Activated CD8-positive, alpha-beta T cell treated with anti-CD3 and anti-CD28 coated beads for 36 hours (primary cell): Measurements from ENCODE around the gene P2RX1. TPM values are rescaled to one million over a fixed set of nuclear protein-coding genes. Genes with fewer than 3 reads are reported as not detected.

Source experiments
- ATAC-seq: fragments of 200-7000 bp; cut with Tn5 transposase; one replicate; pipeline ENCODE4 v1.10.0; 2021; ENCODE audit warnings: mild to moderate bottlenecking, moderate library complexity
- CTCF ChIA-PET: fragments of 350-600 bp; sonication (Branson Sonifier 250); formaldehyde crosslinking; loops from one replicate; lab custom pipeline; 2021; ENCODE audit warnings: antibody characterized with exemption; lab: Charles Lee
- POLR2A ChIA-PET: fragments of 350-600 bp; sonication (Branson Sonifier 250); formaldehyde crosslinking; loops from one replicate; lab custom pipeline; 2021; ENCODE audit warnings: antibody characterized with exemption; lab: Charles Lee
- DNase-seq: peaks from one replicate; pipeline ENCODE4 v3.0.0-alpha.2; 2020
- H3K27ac Mint-ChIP-seq: one replicate; pipeline ENCODE4 v1.8.0; 2021; ENCODE audit warnings: mild to moderate bottlenecking, mixed read lengths
- H3K27me3 Mint-ChIP-seq: one replicate; pipeline ENCODE4 v1.8.0; 2021; ENCODE audit warnings: mixed read lengths
- H3K36me3 Mint-ChIP-seq: one replicate; pipeline ENCODE4 v1.8.0; 2021; ENCODE audit warnings: low read depth, mixed read lengths
- H3K4me1 Mint-ChIP-seq: one replicate; pipeline ENCODE4 v1.8.0; 2021; ENCODE audit warnings: low read depth, mixed read lengths
- H3K4me3 Mint-ChIP-seq: one replicate; pipeline ENCODE4 v1.8.0; 2021; ENCODE audit warnings: mild to moderate bottlenecking, moderate library complexity, mixed read lengths
- H3K9me3 Mint-ChIP-seq: one replicate; pipeline ENCODE4 v1.8.0; 2021; ENCODE audit warnings: mixed read lengths
- CTCF ChIP-seq: fragments of 200-600 bp; IDR thresholded peaks from one replicate; pipeline ENCODE4 v1.8.0; 2022; ENCODE audit warnings: antibody characterized with exemption, mild to moderate bottlenecking
- intact Hi-C: fragments of 100-400 bp; cut with micrococcal nuclease; formaldehyde crosslinking; loops from one replicate; pipeline ENCODE4 v1.10.0; 2022
- total RNA-seq, 2 experiments: library from RNA; stranded (reverse); gene quantifications; one replicate each; pipeline ENCODE4 v1.2.3, GENCODE V29; 2021

P2RX1 gene
- total RNA-seq, 2 experiments from 2014 or later: 0.43 to 1.7 TPM

- ATAC-seq (no peak), DNase-seq (peak; percentile 37)
- ChIA-PET CTCF (interaction anchor here (0.6 to 4.8 kb wide), 48 partner anchors 8 to 519 kb away, joined by 3 to 98 read pairs (median 4); partner anchors contain the start of genes ATP2A3, CAMKK1, HASPIN and NCBP3), POLR2A (interaction anchor here (0.6 to 1.5 kb wide), 8 partner anchors 9 to 90 kb away, joined by 3 to 5 read pairs (median 3); no protein-coding TSS in a partner anchor)
- Mint-ChIP-seq H3K27ac (peak overlapping the region; percentile 55), H3K4me3 (peak overlapping the region; percentile 20), H3K4me1 (peaks cover 63% of the 10 kb centered on the region), H3K9me3 (no peaks in the 10 kb centered on the region), H3K27me3 (no peaks in the 10 kb centered on the region), H3K36me3 (no peaks in the 10 kb centered on the region)
- TF ChIP-seq CTCF: no peak
- intact Hi-C loops: loop anchor here (2.0 to 5.0 kb wide), 2 partner anchors 49 to 93 kb away; no protein-coding TSS in a partner anchor
These were observed 2.0 kb downstream of the P2RX1 start for GRCh38 chr17:3914312-3914670.

GRCh38 chr17:3913531-3914311 is 2.5 kb downstream of the P2RX1 start:
- H3K4me3 Mint-ChIP-seq: peak overlapping the region; percentile 20
- no peaks in the 10 kb centered on the region for H3K9me3 Mint-ChIP-seq
- ChIA-PET CTCF (interaction anchor here (0.6 to 4.8 kb wide), 53 partner anchors 9 to 520 kb away, joined by 3 to 98 read pairs (median 4); partner anchors contain the start of genes ATP2A3, CAMKK1, HASPIN and NCBP3), POLR2A (interaction anchor here (0.9 to 1.5 kb wide), 8 partner anchors 9 to 90 kb away, joined by 3 to 5 read pairs (median 3); no protein-coding TSS in a partner anchor)
- intact Hi-C loops: loop anchor here (2.0 to 5.0 kb wide), 2 partner anchors 49 to 94 kb away; no protein-coding TSS in a partner anchor
- ATAC-seq (peak; percentile 66), DNase-seq (peak; percentile 90)
- no peaks in the 10 kb centered on the region for H3K36me3 Mint-ChIP-seq
- peak; percentile 94 for TF ChIP-seq CTCF
- no peaks in the 10 kb centered on the region for H3K27me3 Mint-ChIP-seq
- H3K4me1 Mint-ChIP-seq: peaks cover 63% of the 10 kb centered on the region
- peak overlapping the region; percentile 55 for H3K27ac Mint-ChIP-seq

- TF ChIP-seq CTCF: no peak
- intact Hi-C loops: loop anchor here (5.0 kb wide), 1 partner anchor 94 kb away; no protein-coding TSS in a partner anchor
- ATAC-seq (no peak), DNase-seq (peak; percentile 20)
- H3K9me3 Mint-ChIP-seq: no peaks in the 10 kb centered on the region
- POLR2A ChIA-PET: interaction anchor here (0.9 to 1.5 kb wide), 4 partner anchors 12 to 53 kb away, joined by 3 to 5 read pairs (median 3); no protein-coding TSS in a partner anchor
- H3K36me3 Mint-ChIP-seq: no peaks in the 10 kb centered on the region
- H3K4me1 Mint-ChIP-seq: peaks cover 61% of the 10 kb centered on the region
- no peaks in the 10 kb centered on the region for H3K27me3 Mint-ChIP-seq
- peak overlapping the region; percentile 53 for H3K27ac Mint-ChIP-seq
- CTCF ChIA-PET: interaction anchor here (0.8 to 4.8 kb wide), 21 partner anchors 9 to 161 kb away, joined by 3 to 98 read pairs (median 8); partner anchors contain the start of genes ATP2A3 and NCBP3
- H3K4me3 Mint-ChIP-seq: no peak overlapping the region
These were observed 3.4 kb downstream of the P2RX1 start for GRCh38 chr17:3912827-3913226.

GRCh38 chr17:3911271-3912053 is 4.8 kb downstream of the P2RX1 start:
- Mint-ChIP-seq H3K4me1 (peaks cover 50% of the 10 kb centered on the region), H3K36me3 (no peaks in the 10 kb centered on the region), H3K27ac (peak overlapping the region; percentile 91), H3K4me3 (peak overlapping the region; percentile 62), H3K9me3 (no peaks in the 10 kb centered on the region), H3K27me3 (no peaks in the 10 kb centered on the region)
- ATAC-seq: peak; percentile 92
- ChIA-PET CTCF (interaction anchor here (0.7 to 4.8 kb wide), 9 partner anchors 15 to 229 kb away, joined by 3 to 98 read pairs (median 7); partner anchors contain the start of gene NCBP3), POLR2A (interaction anchor here (0.9 to 1.6 kb wide), 7 partner anchors 18 to 89 kb away, joined by 3 to 9 read pairs (median 3); partner anchors contain the start of genes ATP2A3 and CAMKK1)
- peak; percentile 95 for DNase-seq
- TF ChIP-seq CTCF: no peak
- intact Hi-C loops: loop anchor here (5.0 kb wide), 1 partner anchor 96 kb away; no protein-coding TSS in a partner anchor
